COLO668 (cell line): Measurements from ENCODE around the gene STK36.

Experiments
- DNase-seq: peaks from one replicate; lab custom pipeline; 2025; ENCODE audit not compliant: unreplicated experiment; lab: John Stamatoyannopoulos, UW

STK36 gene

DNA sequence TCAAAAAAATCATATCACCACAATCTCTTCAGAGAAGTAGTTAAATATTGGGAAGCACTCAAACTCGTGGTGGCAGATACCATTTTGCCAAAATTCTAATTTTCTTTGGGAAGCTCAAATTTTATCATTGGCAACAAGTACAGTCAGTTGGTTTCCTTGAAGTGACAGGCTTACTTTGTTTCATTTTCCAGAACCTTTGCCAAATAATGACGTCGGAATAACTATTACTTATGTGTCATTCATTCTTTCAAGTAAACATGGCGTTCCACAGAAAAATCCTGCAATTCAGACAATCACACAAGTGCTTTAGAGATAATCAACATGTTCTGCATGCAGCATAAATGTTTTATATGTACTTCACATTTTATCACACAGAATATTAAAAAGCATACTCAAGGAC lies 44.2 kb downstream of the STK36 start:
- DNase-seq = no peak

DNA sequence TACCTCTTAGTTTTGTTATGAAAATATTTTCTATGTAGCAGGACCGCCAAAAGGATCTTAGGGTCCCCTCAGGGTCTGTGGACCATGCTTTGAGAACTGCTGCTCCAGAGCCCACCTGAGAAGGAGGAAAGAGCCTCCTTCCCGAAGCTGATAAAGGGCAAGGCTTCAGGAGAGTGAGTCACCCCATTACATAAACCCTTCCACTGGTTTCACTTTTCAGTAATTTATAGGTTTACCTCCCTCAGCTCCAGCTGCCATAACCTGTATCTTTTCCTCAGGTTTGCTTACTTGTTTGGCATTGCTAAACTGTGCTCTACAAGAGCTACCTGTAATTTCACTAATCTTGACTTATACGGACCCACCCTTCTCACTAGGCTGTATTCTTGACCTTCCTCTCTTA lies 45.4 kb downstream of the STK36 start:
- no peak for DNase-seq

DNA sequence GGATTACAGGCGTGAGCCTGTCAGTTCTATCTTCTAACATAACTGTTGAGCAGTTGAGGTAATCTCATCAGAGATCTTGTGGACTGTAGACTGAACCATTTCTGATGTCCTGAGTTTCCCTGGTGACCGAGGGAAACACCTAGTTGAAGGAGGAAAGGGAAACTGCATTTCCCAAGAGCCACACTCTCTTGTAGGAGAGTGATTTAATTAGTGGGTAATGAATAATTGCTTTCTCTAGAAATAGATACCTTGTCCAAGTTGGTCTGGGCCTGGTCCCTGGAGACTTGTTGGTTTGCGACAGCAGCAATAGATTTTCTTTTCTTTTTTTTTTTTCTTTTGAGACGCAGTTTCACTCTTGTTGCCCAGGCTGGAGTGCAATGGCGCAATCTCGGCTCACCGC lies 46.2 kb downstream of the STK36 start:
- DNase-seq = no peak

DNA sequence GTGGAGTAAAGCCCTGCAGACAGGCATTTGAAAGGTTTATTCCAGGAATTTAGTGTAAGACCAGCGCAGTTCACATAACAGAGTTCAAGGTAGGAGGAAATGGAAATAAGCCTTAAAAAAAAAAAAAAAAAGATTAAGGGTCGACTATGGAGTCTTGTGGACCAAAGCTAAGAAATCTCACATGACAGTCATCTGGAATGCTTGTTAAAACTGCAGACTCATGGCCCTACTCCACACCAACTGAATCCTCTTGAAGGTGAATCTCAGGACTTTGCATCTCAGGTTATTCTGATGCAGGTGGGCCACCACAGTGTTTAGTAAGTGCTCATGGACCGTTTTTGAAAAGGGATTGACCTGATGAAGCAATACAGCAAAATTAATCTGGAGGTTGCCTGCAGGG lies 47.6 kb downstream of the STK36 start:
- DNase-seq = no peak

DNA sequence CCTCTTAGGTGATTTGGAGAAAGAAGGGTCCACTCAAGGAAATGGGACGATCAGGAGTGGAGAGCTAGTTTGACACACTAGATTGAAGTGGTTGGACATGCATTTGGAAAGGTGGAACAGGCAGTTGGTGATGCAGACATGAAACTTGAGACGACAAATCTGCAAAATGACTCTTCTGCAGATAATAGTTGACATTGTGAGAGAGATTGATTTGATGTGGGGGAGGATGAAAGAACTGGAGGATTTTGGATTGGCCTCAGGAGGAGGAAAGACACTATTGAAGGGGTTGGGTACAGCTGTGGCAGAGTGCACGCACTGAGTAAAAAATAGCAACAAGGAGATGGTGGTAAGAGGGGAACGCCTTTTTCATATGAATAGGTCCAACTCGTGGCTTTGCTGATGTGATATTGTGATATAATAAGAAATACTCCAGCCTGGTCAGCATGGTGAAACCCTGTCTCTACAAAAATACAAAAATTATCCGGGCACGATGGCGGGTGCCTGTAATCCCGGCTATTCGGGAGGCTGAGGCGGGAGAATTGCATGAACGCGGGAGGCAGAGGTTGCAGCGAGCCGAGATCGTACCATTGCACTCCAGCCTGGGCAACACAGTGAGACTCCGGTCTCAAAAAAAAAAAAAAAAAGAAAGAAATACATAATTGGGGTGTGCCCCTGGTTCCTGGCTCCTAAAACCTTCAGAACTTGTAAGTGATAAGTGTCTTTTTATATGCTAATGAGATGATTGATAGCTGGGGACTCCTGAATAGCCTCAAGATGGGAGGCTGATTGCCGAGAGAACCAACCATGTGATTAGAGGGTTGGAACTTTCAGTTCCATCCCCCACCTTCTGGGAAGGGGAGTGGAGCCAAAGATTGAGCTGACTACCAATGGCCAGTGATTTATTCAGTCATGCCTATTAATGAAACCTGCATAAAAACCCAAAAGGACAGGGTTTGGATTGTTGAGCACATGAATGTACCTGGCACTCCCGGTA lies 48.5 kb downstream of the STK36 start:
- DNase-seq = no peak

DNA sequence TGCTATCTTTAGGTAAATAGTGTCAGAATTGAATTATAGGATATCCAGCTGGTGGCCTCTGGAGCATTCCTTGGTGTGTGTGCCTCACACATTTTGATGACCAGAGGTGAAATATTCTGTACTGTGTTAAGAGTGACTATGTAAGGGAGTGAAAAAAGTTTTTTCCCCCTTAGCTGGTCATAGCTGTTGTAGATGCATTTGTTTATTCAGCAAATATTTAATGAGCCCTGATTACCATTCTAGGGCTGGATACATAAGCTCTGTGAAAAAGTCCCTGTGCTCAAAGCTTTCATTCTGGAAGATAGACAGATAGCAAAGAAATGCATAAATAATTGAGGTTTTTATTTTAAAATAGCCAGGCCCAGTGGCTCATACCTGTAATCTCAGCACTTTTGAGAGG lies 49.6 kb downstream of the STK36 start:
- DNase-seq = no peak

DNA sequence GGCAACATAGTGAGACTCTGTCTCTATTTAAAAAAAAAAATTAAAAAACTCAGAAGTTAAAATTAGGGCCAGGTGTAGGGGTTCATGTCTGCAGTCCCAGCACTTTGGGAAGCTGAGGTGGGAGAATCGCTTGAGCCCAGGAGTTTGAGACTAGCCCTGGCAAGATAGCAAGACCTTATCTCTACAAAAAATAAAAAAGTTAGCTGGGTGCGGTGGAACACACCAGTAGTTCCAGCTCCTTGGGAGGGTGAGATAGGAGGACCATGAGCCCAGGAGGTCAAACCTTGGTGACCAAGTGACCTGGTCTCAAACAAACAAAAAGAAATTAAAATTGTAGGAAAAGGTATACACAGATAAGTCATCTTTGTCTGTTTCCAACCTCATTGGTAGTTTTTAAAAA lies 50.0 kb downstream of the STK36 start:
- no peak for DNase-seq

DNA sequence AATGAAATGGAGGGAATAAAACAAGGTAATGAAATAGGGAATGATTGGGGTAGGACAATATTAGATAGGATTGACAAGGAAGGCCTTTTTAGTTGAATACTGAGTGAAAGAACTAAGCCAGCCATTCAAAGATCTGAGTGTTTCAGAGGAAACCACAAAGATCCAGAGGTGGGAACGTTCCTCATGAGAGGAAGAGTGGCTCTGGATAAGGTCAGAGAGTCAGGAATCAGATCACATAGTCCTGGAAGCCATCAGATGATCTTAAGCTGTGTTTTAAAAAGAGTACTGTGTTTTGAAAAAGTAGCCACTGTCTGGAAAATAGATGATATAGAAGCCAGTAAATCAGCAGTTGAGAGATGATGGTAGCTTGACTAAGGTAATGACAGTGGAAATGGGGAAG lies 50.5 kb downstream of the STK36 start:
- DNase-seq = no peak

DNA sequence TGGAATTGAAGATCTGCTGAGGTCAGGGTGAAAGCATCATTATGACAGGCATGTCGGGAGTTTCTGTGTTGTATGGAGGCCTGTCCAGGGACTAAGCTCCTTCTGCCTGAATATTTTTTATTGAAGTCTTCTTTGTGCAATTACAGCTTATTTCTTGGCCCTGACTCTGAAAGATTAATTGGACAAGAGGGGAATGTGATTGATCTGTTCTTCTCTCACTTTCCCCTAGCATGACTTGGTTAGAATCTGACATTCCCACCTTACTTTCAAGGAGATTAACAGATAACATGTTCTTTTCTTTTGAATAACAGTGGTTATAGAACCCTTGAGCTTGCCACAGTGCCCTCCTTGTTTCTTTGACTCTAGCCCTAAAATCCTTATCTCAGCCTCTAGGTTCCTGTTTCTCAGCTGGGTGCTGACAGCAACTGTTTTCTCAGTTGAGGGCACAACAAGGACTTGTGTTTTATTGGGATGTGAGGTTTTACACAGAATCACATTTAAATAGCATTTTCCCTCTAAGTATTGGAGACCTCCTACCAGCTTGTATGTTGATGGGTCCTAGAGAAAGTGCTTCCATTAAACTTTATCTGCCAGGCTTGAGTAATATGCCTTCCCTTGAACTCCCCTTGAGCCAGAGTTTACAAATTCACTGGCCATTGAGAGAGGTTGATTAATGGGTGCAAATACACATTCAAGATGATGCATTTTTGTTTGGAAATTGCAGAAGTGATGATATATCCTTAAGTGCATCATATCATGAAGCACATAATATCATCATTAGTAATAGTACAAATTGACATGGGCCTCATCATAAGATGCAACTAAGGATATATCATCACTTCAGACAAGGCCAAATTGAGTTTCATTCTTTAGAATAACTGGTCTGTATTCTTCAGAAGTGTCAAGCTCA lies 51.2 kb downstream of the STK36 start:
- no peak for DNase-seq

DNA sequence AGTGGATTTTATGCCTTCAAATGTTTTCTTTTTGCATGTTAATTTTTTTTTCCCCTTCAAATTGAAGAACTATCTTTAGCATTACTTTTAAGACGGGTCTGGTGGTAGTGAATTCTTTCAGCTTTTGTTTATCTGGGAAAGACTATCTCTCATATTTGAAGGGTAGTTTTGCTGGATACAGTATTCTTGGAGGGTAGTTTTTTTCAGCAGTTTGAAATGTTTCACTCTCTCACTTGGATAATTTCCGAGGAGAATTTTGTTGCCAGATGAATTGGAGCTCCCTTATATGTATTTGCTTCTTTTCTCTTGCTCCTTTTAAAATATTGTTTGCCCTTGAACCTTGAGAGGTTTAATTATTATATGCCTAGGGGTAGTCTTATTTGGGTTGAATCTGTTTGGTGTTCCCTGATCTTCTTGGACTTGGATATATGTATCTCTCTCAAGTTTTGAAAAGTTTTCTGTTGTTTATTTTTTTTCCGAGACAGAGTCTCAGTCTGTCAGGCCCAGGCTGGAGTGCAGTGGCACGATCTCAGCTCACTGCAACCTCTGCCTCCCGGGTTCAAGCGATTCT lies 54.2 kb downstream of the STK36 start:
- DNase-seq = no peak

DNA sequence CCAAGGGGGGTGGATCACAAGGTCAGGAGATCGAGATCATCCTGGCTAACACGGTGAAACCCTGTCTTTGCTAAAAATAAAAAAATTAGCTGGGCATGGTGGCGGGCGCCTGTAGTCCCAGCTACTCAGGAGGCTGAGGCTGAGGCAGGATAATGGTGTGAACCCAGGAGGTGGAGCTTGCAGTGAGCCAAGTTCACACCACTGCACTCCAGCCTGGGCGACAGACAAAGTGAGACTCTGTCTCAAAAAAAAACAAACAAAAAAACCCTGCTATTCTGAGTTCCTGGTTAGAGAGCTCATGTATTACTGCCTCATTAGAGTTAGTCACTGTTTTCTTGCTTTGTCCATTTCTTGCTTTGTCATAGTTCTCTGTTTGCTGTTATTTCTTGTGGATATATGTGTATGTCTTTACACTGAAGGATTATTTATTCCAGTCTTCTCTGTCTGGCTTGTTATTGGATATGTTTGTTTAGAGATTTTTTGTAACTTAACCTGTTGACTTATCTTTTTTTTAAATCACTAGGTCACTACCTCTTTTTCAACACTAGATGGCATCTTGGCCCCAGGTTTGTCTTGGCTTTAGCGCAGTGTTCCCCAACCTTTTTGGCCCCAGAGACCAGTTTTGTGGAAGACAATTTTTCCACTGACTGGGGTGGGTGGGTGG lies 55.7 kb downstream of the STK36 start:
- no peak for DNase-seq

DNA sequence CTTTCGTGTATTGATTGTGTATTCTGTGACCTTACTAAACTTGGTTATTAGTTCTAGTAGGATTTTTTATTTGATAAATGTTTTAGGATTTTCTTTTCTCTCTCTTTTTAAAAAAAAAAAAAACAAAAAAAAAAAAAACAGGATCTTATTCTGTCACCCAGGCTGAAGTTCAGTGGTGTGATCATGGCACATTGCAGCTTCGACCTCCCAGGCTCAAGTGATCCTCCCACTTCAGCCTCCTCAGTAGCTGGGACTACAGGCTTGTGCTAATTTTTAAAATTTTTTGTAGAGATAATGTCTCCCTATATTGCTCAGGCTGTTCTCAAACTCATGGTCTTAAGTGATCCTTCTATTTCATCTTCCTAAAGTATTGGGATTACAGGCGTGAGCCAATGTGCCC lies 57.8 kb downstream of the STK36 start:
- DNase-seq = no peak

DNA sequence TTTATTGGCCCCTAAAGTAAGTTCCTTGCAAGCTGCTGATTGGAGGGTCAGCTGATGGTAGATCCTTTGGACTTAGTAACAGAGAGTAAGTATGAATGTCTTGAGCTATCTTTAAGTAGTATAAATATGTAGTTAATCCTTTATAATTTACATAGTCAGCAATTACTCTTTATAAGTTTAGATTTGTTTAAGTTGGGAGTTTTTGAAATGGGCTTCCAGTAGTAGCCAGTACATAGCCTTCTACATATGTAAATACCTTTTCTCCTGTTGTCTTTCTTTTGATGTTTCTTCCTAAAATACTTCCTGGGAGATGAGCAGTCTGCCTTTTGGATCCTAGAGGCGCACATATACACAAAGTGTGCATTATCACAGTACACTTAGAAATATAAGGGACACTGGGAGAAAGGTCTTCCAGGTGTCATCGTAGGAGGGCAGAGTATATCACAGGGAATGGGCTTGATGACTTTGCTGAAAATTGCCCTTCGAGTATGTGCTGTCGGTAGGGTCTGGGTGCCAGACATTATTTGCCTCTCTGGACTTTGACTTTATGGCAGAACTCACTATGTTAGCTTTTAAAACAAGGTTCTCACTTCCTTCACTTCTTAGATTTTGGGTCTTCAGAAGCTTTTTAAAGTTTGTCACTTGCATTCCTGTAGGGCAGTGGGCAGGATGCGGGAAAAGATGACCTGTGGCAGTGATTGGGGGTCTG lies 60.3 kb downstream of the STK36 start:
- no peak for DNase-seq

DNA sequence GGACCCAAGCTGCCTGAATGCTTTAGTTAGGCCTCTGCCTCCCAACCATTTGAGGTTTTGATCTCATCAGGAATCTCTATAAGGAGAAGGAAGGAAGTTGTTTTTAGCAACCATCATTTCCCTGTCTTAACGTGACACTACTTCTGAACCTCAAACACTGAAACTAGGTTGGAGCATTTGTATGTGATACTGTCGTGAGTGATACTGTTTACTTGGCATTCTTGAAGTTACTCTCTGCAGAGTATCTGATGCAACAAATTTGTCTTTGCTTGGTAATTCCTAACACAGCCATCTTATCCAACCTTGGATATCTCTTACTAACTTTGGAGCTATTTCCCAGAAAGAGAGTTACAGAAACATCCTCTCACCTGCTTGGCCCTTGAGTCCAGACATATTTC lies 60.9 kb downstream of the STK36 start:
- DNase-seq = no peak

DNA sequence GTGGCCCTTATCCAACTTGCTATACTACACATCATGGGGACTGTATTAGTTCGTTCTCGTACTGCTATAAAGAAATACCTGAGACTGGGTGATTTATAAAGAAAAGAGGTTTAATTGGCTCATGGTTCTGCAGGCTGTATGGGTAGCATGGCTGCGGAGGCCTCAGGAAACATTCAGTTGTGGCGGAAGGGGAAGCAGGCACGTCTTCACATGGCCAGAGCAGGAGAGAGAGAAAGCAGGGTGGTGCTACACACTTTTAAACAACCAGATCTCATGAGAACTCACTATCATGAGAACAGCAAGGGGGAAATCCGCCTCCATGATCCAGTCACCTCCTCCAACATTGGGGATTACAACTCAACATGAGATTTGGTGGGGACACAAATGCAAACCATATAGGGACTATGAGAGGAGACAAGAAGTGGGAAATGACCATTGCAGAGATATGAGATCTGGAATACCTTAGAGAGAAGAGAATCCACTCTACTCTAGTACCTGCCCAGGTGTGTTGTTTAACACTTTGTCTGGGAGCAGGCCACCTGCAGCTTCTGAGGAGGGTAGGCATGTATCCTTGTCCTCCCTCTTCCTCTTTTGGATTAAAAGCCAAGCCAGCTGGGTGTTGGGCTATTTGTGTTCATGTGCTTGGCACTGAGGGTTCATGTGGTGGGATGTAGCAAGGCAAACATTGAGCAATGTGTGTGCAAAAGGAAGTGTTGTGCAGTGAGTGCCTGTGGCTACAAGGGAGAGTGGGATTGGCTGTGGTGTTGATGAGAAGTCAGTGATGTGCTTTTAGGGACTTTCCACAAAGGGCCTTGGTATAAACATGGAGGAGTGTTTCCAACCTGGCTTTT lies 61.5 kb downstream of the STK36 start:
- DNase-seq = no peak

DNA sequence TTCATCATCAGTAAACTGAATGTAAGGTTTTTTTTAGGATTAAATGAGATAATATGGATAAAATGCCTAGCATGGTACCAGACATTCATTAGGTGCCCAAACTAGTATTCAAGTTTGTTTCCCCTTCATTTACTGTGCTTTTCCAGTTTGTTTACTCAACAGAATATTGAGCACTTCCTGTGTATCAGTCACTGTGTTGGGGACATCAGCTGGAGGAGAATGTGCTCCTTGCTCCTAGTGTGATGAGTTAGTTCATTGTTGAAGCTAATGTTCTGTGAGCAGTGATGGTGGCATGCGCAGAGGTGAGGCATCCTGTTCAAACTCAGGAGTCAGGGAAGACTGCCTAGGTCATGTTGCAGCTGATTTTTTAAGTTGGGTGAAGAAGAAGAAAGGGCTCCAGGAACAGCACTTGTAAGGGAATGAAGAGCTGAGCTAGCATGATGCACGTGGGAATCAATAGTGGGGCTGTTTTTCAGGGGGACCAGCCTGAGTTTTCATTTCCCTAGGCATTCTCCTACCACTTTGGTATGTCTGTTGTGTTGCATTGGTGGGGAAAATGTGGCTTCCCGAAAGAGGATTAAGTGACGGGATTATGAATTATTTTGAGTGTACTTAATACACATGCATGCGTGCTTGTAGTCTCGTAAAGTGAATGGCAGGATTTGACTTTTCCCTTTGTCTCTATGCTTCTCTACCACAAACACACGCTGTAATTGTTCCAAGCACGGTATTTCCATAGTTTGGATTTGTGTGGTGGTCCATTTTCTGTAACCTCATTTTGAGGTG lies 62.5 kb downstream of the STK36 start:
- no peak for DNase-seq

DNA sequence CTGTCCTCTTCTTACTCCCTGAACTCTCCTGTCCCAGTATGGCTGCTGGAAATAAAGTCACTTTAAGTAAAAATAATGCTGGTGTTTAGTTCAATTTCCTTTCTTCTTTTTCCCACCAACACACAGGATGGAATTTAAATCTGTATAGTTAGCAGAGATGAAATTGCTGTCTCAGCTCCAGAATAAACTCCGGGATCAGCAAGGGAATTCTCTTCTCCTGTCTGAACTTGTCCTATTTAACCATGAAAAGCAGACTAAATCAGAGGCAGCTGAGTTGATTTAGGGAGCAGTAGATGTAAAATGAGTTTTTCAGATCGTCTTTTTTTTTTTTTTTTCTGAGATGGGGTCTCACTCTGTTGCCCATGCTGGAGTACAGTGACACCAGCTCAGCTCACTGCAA lies 64.6 kb downstream of the STK36 start:
- DNase-seq = no peak

DNA sequence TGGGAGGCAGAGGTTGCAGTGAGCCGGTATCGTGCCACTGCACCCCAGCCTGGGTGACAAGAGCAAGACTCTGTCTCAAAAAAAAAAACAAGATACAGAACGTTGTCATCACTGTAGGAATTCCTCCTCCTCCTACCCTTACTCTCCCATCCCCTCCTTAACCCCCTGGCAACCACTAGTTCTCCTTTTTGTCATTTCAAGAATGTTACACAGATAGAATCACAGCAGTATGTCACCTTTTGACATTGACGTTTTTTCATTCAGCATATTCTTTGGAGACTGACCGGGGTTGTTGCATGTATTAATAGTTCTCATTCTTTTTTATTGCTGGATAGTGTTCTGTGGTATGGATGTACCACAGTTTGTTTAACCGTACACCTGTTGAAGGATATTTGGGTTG lies 71.2 kb downstream of the STK36 start:
- no peak for DNase-seq

DNA sequence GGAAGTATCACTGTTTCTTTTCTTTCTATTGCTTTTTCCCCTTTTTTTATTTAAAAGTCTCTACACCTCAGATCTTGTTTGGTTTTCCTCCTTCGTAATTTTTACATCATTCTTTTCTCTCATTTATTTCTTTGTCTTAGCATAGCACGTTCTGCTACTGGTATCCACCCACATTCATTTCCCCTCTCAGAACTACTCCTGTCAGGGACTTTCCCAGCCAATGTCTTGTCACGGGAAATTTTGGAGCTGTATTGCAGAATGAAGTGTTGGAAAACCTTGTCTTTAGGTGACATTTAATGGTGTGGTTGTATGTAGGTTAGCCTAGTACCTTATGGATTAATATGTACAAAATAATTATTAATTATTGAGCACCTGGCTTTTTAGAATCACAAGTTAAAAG lies 72.7 kb downstream of the STK36 start:
- no peak for DNase-seq
